Activated naive CD4-positive, alpha-beta T cell treated with anti-CD3 and anti-CD28 coated beads, Interleukin-2, amount 50 U/mL, for 24 hours (primary cell): ENCODE data around the gene MYBPC1.

Experiments
- H3K27ac Mint-ChIP-seq: one replicate; pipeline ENCODE4 v1.8.0; 2021; ENCODE audit warnings: mild to moderate bottlenecking, mixed read lengths
- H3K27me3 Mint-ChIP-seq: one replicate; pipeline ENCODE4 v1.8.0; 2021; ENCODE audit warnings: mixed read lengths
- H3K36me3 Mint-ChIP-seq: one replicate; pipeline ENCODE4 v1.8.0; 2021; ENCODE audit warnings: mixed read lengths
- H3K4me1 Mint-ChIP-seq: one replicate; pipeline ENCODE4 v1.8.0; 2021; ENCODE audit warnings: mixed read lengths
- H3K4me3 Mint-ChIP-seq: one replicate; pipeline ENCODE4 v1.8.0; 2021; ENCODE audit warnings: mild to moderate bottlenecking, mixed read lengths
- H3K9me3 Mint-ChIP-seq: one replicate; pipeline ENCODE4 v1.8.0; 2021; ENCODE audit warnings: mixed read lengths

MYBPC1 gene

DNA sequence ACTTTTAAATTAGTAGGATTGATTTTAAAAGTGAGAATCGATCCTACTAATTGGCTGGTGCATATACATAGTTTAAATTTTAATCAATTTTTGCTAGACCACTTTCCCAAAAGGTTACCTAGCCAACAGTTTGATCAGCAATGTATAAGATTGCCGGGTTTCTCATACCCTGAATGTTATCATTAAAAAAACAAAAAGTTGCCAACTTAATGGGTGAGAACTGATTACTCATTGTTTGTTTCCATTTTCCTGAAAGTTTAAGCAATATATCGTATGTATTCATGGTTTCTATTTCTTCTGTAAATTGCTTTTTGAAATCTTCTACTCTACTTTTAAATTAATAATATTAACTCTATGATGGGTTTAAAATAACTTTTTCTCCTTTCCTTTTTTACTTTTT lies 4.4 kb upstream of the MYBPC1 start:
- Mint-ChIP-seq H3K4me1 (no peaks in the 10 kb centered on the region), H3K4me3 (no peak overlapping the region), H3K9me3 (no peaks in the 10 kb centered on the region), H3K36me3 (no peaks in the 10 kb centered on the region), H3K27me3 (peaks cover 3% of the 10 kb centered on the region), H3K27ac (no peak overlapping the region)

DNA sequence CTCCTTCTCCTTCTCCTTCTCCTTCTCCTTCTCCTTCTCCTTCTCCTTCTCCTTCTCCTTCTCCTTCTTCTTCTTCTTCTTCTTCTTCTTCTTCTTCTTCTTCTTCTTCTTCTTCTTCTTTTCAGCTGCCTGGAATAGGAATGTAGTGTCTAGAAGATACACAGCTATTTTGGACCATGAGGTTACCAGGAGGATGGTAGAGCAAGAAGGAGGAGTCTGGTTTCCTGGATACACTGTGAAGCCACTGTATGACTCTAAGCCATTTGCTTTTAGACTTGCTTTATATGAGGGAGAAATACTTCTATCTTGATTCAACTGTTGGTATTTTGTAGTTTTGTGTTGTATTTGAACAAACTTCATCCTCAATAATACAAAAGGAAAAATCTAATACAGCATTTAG lies 3.0 kb upstream of the MYBPC1 start:
- Mint-ChIP-seq H3K36me3 (no peaks in the 10 kb centered on the region), H3K4me1 (no peaks in the 10 kb centered on the region), H3K27ac (no peak overlapping the region), H3K27me3 (peaks cover 3% of the 10 kb centered on the region), H3K4me3 (no peak overlapping the region), H3K9me3 (no peaks in the 10 kb centered on the region)

DNA sequence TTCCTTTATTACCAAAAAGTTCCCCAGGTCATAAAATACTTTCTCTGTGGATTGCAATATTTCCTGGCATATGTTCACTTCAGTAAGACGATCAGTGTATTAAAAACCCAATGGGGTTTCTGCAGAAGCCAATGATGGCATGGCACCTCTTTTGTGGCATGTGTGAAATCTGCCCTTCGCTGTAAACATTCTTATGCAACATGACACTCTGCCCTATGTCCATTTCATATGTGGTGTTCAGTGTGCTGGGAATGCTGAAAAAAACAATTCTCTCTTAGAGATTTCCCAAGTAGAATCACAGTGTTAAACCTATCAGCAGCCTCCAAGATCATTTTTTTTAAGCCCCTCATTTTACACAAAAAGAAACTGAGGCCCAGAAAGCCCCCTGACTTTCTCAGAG lies 2.3 kb upstream of the MYBPC1 start:
- H3K4me1 Mint-ChIP-seq = no peaks in the 10 kb centered on the region
- no peak overlapping the region for H3K4me3 Mint-ChIP-seq
- no peaks in the 10 kb centered on the region for H3K36me3 Mint-ChIP-seq
- H3K9me3 Mint-ChIP-seq = no peaks in the 10 kb centered on the region
- no peak overlapping the region for H3K27ac Mint-ChIP-seq
- peaks cover 3% of the 10 kb centered on the region for H3K27me3 Mint-ChIP-seq

DNA sequence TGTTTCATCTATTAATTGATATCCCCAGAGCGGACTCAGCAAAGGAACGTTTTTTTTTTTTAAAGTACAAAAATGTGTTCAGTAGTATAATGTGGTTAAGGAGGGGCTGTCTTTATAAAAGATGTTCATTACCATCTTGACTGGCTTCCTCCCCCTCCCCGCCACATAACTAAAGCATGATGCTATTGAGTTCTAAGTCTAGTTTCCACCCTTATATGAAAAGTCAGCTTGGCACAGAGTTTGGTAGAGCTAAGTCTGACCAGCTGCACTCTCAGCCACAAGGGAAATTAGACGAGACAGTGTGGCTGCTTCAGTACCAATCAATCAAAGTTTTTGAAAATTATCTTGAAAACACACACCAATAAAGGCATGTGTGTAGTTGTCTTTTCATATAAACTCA lies 1.9 kb upstream of the MYBPC1 start:
- Mint-ChIP-seq H3K36me3 (no peaks in the 10 kb centered on the region), H3K4me1 (no peaks in the 10 kb centered on the region), H3K4me3 (no peak overlapping the region), H3K27ac (no peak overlapping the region), H3K9me3 (no peaks in the 10 kb centered on the region), H3K27me3 (peaks cover 3% of the 10 kb centered on the region)

DNA sequence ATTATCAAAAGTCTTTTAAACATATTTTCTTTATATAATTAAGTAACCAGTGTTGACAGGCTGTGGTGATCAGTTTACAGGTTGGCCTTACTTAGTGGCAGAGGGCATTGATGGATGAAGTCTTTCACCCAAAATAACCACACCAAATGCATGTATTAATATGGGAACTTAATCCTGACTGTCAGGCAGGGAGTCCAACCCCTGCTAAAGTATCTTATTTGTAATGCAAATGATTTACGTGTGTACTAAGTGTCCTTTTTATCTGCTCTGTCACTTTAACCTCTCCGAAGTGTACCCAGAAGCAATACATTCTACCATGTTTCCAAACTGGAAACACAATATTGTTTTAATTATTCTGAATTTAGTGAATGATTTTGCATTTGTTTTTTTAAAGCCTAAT lies 1.4 kb downstream of the MYBPC1 start:
- Mint-ChIP-seq H3K9me3 (no peaks in the 10 kb centered on the region), H3K27me3 (peaks cover 5% of the 10 kb centered on the region)

DNA sequence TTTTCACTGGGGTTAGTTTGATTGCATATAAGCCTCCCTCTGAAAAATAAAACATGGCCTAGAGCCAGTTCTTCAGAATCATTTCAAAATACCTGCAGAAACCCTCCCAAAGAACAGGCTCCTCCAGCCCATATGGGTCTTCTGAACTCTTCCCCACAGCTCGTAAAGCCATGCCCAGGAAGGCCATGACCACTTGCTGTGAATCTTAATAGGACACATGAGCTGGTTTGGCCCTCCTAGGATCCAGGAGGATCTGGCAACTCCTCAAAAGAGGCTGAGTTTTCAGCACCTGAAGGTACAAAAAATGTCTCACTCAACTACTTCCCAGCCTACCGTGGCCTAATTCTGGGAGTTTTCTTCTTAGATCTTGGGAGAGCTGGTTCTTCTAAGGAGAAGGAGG lies 2.4 kb downstream of the MYBPC1 start:
- Mint-ChIP-seq H3K27me3 (peaks cover 5% of the 10 kb centered on the region), H3K27ac (no peak overlapping the region), H3K4me1 (no peaks in the 10 kb centered on the region), H3K4me3 (no peak overlapping the region), H3K36me3 (no peaks in the 10 kb centered on the region), H3K9me3 (no peaks in the 10 kb centered on the region)

More for the DNA sequence above, 1.4 kb downstream of the MYBPC1 start:
- Mint-ChIP-seq H3K27ac (no peak overlapping the region), H3K4me1 (no peaks in the 10 kb centered on the region), H3K36me3 (no peaks in the 10 kb centered on the region), H3K4me3 (no peak overlapping the region)

DNA sequence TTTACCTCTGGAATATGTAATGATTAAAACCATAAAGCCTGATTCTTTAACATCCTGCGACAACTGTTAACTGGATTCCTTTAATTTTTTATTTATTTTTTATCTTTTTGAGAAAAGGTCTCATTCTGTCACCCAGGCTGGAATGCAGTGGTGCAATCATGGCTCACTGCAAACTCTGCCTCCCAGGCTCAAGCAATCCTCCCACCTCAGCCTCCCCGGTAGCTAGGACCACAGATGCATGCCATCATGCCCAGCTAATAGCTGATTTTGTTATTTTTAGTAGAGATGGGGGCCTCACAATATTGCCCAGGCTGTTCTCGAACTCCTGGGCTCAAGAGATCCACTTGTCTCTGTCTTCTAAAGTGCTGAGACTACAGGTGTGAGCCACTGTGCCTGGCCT lies 3.7 kb downstream of the MYBPC1 start:
- no peaks in the 10 kb centered on the region for H3K4me1 Mint-ChIP-seq
- H3K27me3 Mint-ChIP-seq = peaks cover 5% of the 10 kb centered on the region
- H3K36me3 Mint-ChIP-seq = no peaks in the 10 kb centered on the region
- no peaks in the 10 kb centered on the region for H3K9me3 Mint-ChIP-seq
- H3K27ac Mint-ChIP-seq = no peak overlapping the region
- no peak overlapping the region for H3K4me3 Mint-ChIP-seq

DNA sequence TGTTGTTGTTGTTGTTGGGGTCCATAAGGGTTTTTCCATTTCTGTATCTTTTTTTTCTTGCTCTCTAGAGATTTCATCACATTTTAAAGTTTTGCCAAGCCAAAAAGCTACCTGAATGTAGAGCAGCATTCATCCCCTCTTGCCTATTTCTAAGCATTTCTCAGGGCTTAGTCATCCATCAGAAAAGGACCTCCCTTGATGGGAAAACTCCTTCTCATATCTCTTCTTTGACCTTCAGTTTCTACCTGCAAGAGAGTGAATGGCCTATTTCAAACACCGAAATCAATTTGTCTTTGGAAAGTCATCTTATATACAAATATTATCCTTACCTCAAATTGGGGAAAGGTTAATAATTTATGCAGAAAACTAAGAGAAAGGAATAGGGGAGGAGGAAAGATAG lies 4.5 kb downstream of the MYBPC1 start:
- H3K4me3 Mint-ChIP-seq = no peak overlapping the region

DNA sequence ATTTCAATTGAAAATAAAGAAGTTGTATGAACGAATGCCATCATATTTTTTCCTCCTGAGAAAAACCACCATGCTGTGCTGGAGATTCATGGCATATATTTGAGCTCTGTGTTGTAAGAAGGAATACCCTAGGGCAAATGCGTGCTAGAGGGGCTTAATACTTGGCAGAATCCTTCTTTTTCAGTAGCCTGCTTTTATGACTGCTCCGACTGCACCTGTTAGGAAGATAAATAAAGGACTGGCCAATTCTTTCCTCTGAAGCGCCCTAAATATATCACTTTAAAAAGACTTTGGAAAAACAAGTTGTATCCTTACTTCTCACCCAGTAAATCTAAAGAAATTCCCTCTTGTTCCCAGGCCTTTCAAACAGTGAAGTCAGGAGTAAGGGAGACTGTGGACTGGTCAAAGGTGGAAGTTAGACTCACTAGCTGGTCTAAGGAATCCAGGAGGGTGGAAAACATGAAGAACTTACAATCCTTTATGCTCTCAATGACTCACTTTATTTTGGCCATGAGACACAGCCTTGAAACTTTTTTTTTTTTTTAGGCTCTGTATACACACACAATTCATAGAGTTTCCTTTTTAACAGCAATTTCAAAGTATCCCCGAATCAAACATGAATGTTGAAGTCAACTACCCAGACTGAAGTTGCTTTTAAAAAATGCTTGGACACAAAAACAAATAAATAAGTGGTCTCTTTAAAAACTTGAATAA lies 5.2 kb downstream of the MYBPC1 start:
- Mint-ChIP-seq H3K4me3 (no peak overlapping the region), H3K27ac (no peak overlapping the region), H3K36me3 (no peaks in the 10 kb centered on the region), H3K4me1 (peaks cover 3% of the 10 kb centered on the region), H3K9me3 (no peaks in the 10 kb centered on the region), H3K27me3 (peaks cover 2% of the 10 kb centered on the region)

More for the DNA sequence above, 4.5 kb downstream of the MYBPC1 start:
- no peaks in the 10 kb centered on the region for H3K4me1 Mint-ChIP-seq
- H3K9me3 Mint-ChIP-seq = no peaks in the 10 kb centered on the region
- no peak overlapping the region for H3K27ac Mint-ChIP-seq
- peaks cover 5% of the 10 kb centered on the region for H3K27me3 Mint-ChIP-seq
- H3K36me3 Mint-ChIP-seq = no peaks in the 10 kb centered on the region

DNA sequence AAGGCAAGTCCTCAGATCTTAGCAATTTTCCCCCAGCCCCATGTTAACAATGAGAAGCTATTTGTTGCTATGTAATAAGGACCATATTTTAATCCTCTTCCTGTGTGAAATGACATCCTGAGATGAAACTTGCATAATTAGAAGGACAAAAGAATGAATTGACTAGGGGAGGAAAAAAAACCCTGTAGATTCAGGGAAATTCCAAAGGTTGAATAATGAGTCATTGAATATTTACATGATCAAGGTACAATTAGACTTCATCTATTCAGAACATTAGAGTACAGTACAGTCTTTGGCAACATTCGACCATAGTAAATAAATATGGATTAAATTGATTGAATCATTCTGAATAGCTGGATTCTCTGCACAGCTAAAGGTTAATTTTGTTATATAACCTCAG lies 9.4 kb downstream of the MYBPC1 start:
- peaks cover 3% of the 10 kb centered on the region for H3K4me1 Mint-ChIP-seq
- peaks cover 4% of the 10 kb centered on the region for H3K27me3 Mint-ChIP-seq
- H3K27ac Mint-ChIP-seq = no peak overlapping the region
- no peaks in the 10 kb centered on the region for H3K36me3 Mint-ChIP-seq
- no peaks in the 10 kb centered on the region for H3K9me3 Mint-ChIP-seq
- no peak overlapping the region for H3K4me3 Mint-ChIP-seq

DNA sequence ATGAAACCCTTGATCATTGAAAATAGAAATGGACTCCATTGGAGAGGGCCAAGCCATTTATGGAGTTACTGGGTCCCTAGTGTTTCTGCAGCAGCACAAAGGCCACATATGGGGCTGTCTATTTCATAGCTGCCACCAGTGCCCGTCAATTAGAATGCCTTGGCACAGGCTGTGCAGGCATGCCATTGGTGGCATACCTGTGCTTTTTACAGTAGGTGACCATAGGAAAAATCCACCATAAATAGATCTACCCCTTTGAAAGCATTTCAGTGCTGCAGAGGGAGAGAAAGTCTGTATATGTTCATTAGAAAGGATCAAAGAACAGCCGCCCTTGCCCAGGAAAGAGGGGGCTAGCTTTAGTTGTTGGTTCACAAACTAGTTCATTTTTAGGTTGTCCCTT lies 13.1 kb downstream of the MYBPC1 start:
- H3K27me3 Mint-ChIP-seq = peaks cover 4% of the 10 kb centered on the region
- H3K9me3 Mint-ChIP-seq = no peaks in the 10 kb centered on the region
- no peak overlapping the region for H3K4me3 Mint-ChIP-seq
- peaks cover 3% of the 10 kb centered on the region for H3K4me1 Mint-ChIP-seq
- H3K27ac Mint-ChIP-seq = no peak overlapping the region
- no peaks in the 10 kb centered on the region for H3K36me3 Mint-ChIP-seq

DNA sequence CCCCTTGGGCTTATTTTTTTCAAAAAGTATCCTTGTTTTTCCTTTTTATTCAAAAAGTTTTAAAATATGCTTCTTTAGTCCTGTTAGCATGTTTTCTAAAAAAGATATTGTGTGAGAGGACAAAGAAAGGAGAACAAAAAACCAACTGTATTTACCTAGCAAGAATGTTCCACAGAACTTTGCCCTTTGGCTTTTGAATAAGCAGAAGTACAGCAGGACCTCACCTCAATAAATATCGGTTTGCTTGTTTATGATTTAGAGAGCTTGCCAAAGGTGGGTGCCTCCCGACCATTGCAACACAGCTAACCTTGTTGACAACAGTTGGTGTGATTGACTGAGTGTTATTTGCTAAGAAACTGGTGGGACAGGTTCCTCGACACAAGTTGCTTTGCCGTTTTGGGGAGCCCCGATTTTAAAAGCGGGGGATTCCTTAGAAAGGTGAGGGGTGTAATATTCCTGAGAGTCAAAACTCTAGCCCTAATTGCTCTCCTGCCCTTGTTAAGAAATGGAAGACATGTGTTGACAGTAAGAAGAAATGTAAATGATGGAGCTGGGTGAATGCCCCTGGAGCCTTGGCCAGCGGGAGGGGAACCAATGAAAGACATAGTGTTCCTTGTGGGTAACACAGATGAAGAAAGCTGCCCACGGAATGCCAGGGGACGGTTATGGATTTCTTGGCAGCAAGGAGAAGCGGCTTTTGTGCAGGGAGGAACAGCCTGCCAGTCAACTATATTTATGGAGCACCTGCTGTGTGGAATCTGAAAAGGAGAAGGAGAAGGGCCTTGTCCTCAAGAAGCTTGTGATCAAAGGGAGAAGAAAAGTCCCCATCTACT lies 13.7 kb downstream of the MYBPC1 start:
- H3K27me3 Mint-ChIP-seq = peaks cover 4% of the 10 kb centered on the region
- no peaks in the 10 kb centered on the region for H3K9me3 Mint-ChIP-seq
- no peak overlapping the region for H3K4me3 Mint-ChIP-seq
- H3K36me3 Mint-ChIP-seq = no peaks in the 10 kb centered on the region
- H3K4me1 Mint-ChIP-seq = peaks cover 3% of the 10 kb centered on the region
- no peak overlapping the region for H3K27ac Mint-ChIP-seq

DNA sequence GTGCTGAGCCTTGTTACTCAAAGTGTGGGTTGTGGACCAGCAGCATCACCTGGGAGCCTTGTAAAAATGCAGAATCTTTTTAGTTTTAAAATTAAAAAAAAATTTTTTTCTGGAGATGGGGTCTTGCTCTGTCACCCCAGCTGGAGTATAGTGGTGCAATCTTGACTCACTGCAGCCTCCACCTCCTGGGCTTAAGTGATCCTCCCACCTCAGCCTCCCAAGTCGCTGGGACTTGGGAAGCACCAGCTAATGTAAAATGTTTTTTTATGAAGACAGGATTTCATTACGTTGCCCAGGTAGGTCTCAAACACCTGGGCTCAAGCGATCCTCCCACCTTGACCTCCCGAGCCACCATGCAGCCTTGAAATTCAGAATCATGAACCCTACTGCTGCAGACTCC lies 14.4 kb downstream of the MYBPC1 start:
- no peaks in the 10 kb centered on the region for H3K9me3 Mint-ChIP-seq
- H3K27me3 Mint-ChIP-seq = peaks cover 4% of the 10 kb centered on the region
- H3K4me1 Mint-ChIP-seq = peaks cover 3% of the 10 kb centered on the region
- no peak overlapping the region for H3K27ac Mint-ChIP-seq
- no peak overlapping the region for H3K4me3 Mint-ChIP-seq
- H3K36me3 Mint-ChIP-seq = no peaks in the 10 kb centered on the region

DNA sequence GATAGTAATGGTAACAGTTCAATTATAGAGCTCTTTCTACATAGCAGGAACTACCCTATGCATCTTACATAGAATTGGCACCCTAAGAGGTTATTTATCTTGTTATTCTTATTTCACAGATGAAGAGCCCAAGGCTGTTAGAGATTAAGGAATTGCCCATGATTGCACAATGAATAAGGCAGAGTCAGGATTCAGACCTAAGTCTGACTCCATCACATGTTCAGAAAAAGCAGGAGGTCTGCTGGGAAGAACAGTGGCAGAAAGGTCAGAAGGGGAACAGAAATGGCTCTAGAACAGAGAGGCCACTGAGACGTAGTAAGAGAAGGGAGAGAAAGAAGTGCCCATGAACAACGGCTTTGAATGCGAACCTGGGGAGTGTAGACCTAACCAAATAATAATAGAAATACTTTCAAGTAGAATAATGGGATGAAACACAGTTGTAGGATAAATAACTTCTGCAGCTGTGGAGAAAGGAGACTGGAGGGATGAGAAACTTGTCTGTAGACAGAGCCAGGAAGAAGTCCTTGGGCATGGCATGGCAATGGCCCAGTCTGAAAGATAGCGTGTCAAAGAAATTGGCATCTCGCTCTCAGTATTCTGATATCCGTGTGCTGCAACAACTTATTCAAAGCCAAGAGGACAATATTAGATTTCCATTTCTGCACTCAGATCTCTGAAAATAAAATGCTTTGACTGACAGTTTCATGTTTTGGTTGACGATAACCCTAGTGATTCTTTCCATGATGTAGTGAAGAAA lies 17.6 kb downstream of the MYBPC1 start:
- Mint-ChIP-seq H3K4me1 (peaks cover 15% of the 10 kb centered on the region), H3K4me3 (no peak overlapping the region), H3K9me3 (no peaks in the 10 kb centered on the region), H3K36me3 (no peaks in the 10 kb centered on the region), H3K27ac (no peak overlapping the region), H3K27me3 (peaks cover 4% of the 10 kb centered on the region)

DNA sequence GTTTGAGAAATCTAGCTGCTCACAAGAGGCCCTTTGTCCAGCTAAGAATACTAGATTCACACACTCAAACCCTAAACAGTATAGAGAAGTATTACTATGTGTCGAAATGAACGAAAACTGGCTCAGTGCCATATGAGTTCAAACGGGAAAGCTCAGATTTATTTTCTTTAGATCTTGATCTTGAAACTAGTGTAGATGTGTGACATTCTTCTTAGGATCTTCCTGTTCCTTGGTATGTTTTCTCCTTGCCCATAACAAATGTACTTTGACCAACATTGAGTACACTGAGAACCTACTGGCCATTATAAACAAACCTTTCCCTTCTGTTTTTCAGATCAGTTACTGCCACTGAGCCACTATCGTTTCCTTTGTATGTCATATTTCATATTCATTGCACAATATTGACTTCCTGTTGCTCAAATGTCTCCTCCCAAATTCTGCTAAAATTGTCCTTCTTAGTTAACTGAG lies 21.3 kb downstream of the MYBPC1 start:
- Mint-ChIP-seq H3K27ac (no peak overlapping the region), H3K4me3 (peak overlapping the region; percentile 8)

More for the DNA sequence above, 21.3 kb downstream of the MYBPC1 start:
- Mint-ChIP-seq H3K36me3 (no peaks in the 10 kb centered on the region), H3K4me1 (peaks cover 15% of the 10 kb centered on the region), H3K9me3 (no peaks in the 10 kb centered on the region), H3K27me3 (no peaks in the 10 kb centered on the region)
